Natural killer cell (primary cell): Measurements from ENCODE around the gene CD52. TPM values are rescaled to one million over a fixed set of nuclear protein-coding genes. Genes with fewer than 3 reads are reported as not detected.

Experiments used
- ATAC-seq, 3 donors: fragments of 150-1000 bp in 2 of 3; fragments of 200-7000 bp in 1 of 3; cut with Tn5 transposase; 1 replicate in 1 of 3; 2 replicates in 2 of 3; pipeline ENCODE4 v1.10.0; 2021; ENCODE audit warnings: mild to moderate bottlenecking in 2 of 3, moderate library complexity in 2 of 3
- DNase-seq, 2 donors: peaks; one replicate each; pipeline versions ENCODE4 v3.0.0 to v3.0.0-alpha.2; 2013 to 2021; ENCODE audit warnings: mixed read lengths in 1 of 2
- H3K27ac ChIP-seq: one replicate; pipeline ENCODE4 v1.5.1; 2013; ENCODE audit warnings: mild to moderate bottlenecking, low read length
- H3K27me3 ChIP-seq: one replicate; pipeline ENCODE4 v1.6.1; 2013; ENCODE audit warnings: low read length; ENCODE audit not compliant: control insufficient read depth, insufficient read depth
- H3K36me3 ChIP-seq: one replicate; pipeline ENCODE4 v1.6.1; 2013; ENCODE audit warnings: low read length; ENCODE audit not compliant: control insufficient read depth, insufficient read depth
- H3K4me1 ChIP-seq: one replicate; pipeline ENCODE4 v1.6.1; 2013; ENCODE audit warnings: low read length; ENCODE audit not compliant: control insufficient read depth, insufficient read depth
- H3K4me3 ChIP-seq: one replicate; pipeline ENCODE4 v1.5.1; 2013; ENCODE audit warnings: low read length
- H3K9me3 ChIP-seq: one replicate; pipeline ENCODE4 v1.6.1; 2013; ENCODE audit warnings: low read length; ENCODE audit not compliant: control insufficient read depth, insufficient read depth
- H3K27ac Mint-ChIP-seq, 2 donors: one replicate each; pipeline ENCODE4 v1.8.0; 2022; ENCODE audit warnings: mild to moderate bottlenecking in 2 of 2, mixed read lengths in 2 of 2, moderate library complexity in 1 of 2
- H3K27me3 Mint-ChIP-seq, 2 donors: one replicate each; pipeline ENCODE4 v1.8.0; 2022; ENCODE audit warnings: low read depth in 2 of 2, mixed read lengths in 2 of 2
- H3K36me3 Mint-ChIP-seq: one replicate; pipeline ENCODE4 v1.8.0; 2022; ENCODE audit warnings: mixed read lengths
- H3K4me1 Mint-ChIP-seq, 2 donors: one replicate each; pipeline ENCODE4 v1.8.0; 2022; ENCODE audit warnings: mixed read lengths in 2 of 2
- H3K4me3 Mint-ChIP-seq: one replicate; pipeline ENCODE4 v1.8.0; 2022; ENCODE audit warnings: mild to moderate bottlenecking, moderate library complexity, mixed read lengths
- H3K9me3 Mint-ChIP-seq, 2 donors: one replicate each; pipeline ENCODE4 v1.8.0; 2022; ENCODE audit warnings: mixed read lengths in 2 of 2
- CTCF ChIP-seq: fragments of 200-600 bp; IDR thresholded peaks from one replicate; pipeline ENCODE4 v1.8.0; 2022; ENCODE audit warnings: antibody characterized with exemption
- WGBS: methylation state at CpG from one replicate; pipeline ENCODE4 v1.1.7; 2013; ENCODE audit warnings: missing lambda C conversion rate; ENCODE audit not compliant: insufficient coverage; 5-methylcytosine and 5-hydroxymethylcytosine counted together
- intact Hi-C: fragments of 100-400 bp; cut with micrococcal nuclease; formaldehyde crosslinking; loops from one replicate; pipeline ENCODE4 v1.14.2; 2022
- total RNA-seq, 4 donors: library from RNA; stranded (reverse); fragments of 120-200 nt in 1 of 4; gene quantifications; one replicate each; pipeline versions ENCODE4 v1.2.3 to v1.2.4, GENCODE V29; 2013 to 2022

CD52 gene
- total RNA-seq, 3 donors from 2014 or later (not counting 1 experiment from before 2014, with no cell fraction given) = 454 to 485 (median 482) TPM

- Histone ChIP-seq H3K27ac (peak overlapping the region; percentile 92), H3K9me3 (no peaks in the 10 kb centered on the region), H3K27me3 (no peaks in the 10 kb centered on the region), H3K36me3 (peaks cover 26% of the 10 kb centered on the region), H3K4me3 (no peak overlapping the region), H3K4me1 (peaks cover 97% of the 10 kb centered on the region)
- TF ChIP-seq CTCF = no peak
- no peaks in the 10 kb centered on the region for H3K36me3 Mint-ChIP-seq
- ATAC-seq (no peak), DNase-seq (no peak)
- H3K4me3 Mint-ChIP-seq = peak overlapping the region; percentile 30
- no peaks in the 10 kb centered on the region for H3K9me3 Mint-ChIP-seq
- peak overlapping the region; percentile 86 to 96 for H3K27ac Mint-ChIP-seq
- intact Hi-C loops = no loop called here
- H3K4me1 Mint-ChIP-seq = peaks cover 72 to 90% of the 10 kb centered on the region in 2 donors
- WGBS = 88% methylated on average over 4 of the region's 4 CpGs
- no peaks in the 10 kb centered on the region for H3K27me3 Mint-ChIP-seq
Measured at GRCh38 chr1:26283279-26283853, 34.4 kb upstream of the CD52 start.

GRCh38 chr1:26283871-26284596 lies 33.7 kb upstream of the CD52 start:
- DNase-seq (no peak), ATAC-seq (no peak)
- Mint-ChIP-seq H3K9me3 (no peaks in the 10 kb centered on the region), H3K27me3 (no peaks in the 10 kb centered on the region), H3K4me3 (peak overlapping the region; percentile 81), H3K27ac (peak overlapping the region; percentile 86 to 96), H3K4me1 (peaks cover 72 to 90% of the 10 kb centered on the region in 2 donors), H3K36me3 (no peaks in the 10 kb centered on the region)
- intact Hi-C loops = loop anchor here (2.0 kb wide), 2 partner anchors 37 to 107 kb away; no protein-coding TSS in a partner anchor
- WGBS = 80% methylated on average over 12 of the region's 12 CpGs
- no peak for TF ChIP-seq CTCF
- peak overlapping the region; percentile 92 for H3K27ac ChIP-seq
- H3K36me3 ChIP-seq = peaks cover 26% of the 10 kb centered on the region
- H3K4me1 ChIP-seq = peaks cover 97% of the 10 kb centered on the region
- H3K27me3 ChIP-seq = no peaks in the 10 kb centered on the region
- no peak overlapping the region for H3K4me3 ChIP-seq
- H3K9me3 ChIP-seq = no peaks in the 10 kb centered on the region

GRCh38 chr1:26284597-26285347 lies 33.0 kb upstream of the CD52 start:
- WGBS = 18% methylated on average over 22 of the region's 22 CpGs
- H3K36me3 Mint-ChIP-seq = no peaks in the 10 kb centered on the region
- intact Hi-C loops = loop anchor here (2.0 kb wide), 2 partner anchors 36 to 106 kb away; no protein-coding TSS in a partner anchor

More at GRCh38 chr1:26284597-26285347, 33.0 kb upstream of the CD52 start:
- H3K4me3 ChIP-seq = no peak overlapping the region
- Mint-ChIP-seq H3K4me3 (peak overlapping the region; percentile 81), H3K27me3 (no peaks in the 10 kb centered on the region), H3K9me3 (no peaks in the 10 kb centered on the region), H3K4me1 (peaks cover 72 to 90% of the 10 kb centered on the region in 2 donors), H3K27ac (peak overlapping the region; percentile 86 to 96)
- H3K36me3 ChIP-seq = peaks cover 26% of the 10 kb centered on the region
- H3K27ac ChIP-seq = peak overlapping the region; percentile 92
- DNase-seq (peak; percentile 80 to 97), ATAC-seq (peak; percentile 74 to 87 (median 79))
- TF ChIP-seq CTCF = peak; percentile 61
- no peaks in the 10 kb centered on the region for H3K27me3 ChIP-seq
- H3K9me3 ChIP-seq = no peaks in the 10 kb centered on the region
- H3K4me1 ChIP-seq = peaks cover 97% of the 10 kb centered on the region
